Lung (tissue), 12 donors: ENCODE measurements around the gene COL16A1. TPM values are rescaled to one million over a fixed set of nuclear protein-coding genes. Genes with fewer than 3 reads are reported as not detected.

Experiments
- ATAC-seq: fragments of 200-7000 bp; cut with Tn5 transposase; one replicate; pipeline ENCODE4 v1.9.1; 2020; ENCODE audit warnings: moderate number of reproducible peaks; ENCODE audit not compliant: insufficient read depth, low FRiP score
- DNase-seq, 3 donors: peaks; one replicate each; pipeline ENCODE4 v3.0.0-alpha.2; 2013 to 2017
- H3K27ac ChIP-seq, 2 donors: one replicate each; pipeline ENCODE4 v1.5.1; 2013; ENCODE audit warnings: mild to moderate bottlenecking in 2 of 2, moderate library complexity in 2 of 2, control low read depth in 1 of 2, inconsistent platforms in 1 of 2, low read depth in 1 of 2, low read length in 1 of 2
- H3K27me3 ChIP-seq, 3 donors: one replicate each; pipeline ENCODE4 v1.5.1; 2013; ENCODE audit warnings: low read length in 2 of 3; ENCODE audit not compliant: control insufficient read depth in 3 of 3, insufficient read depth in 3 of 3
- H3K36me3 ChIP-seq, 4 donors: one replicate each; pipeline ENCODE4 v1.5.1; 2013; ENCODE audit warnings: low read length in 4 of 4, mild to moderate bottlenecking in 1 of 4, moderate library complexity in 1 of 4; ENCODE audit not compliant: control insufficient read depth in 4 of 4, insufficient read depth in 4 of 4
- H3K4me1 ChIP-seq, 5 donors: one replicate each; pipeline ENCODE4 v1.5.1; 2013; ENCODE audit warnings: low read length in 5 of 5, mild to moderate bottlenecking in 2 of 5, moderate library complexity in 1 of 5; ENCODE audit not compliant: control insufficient read depth in 5 of 5, insufficient read depth in 5 of 5
- H3K4me3 ChIP-seq: one replicate; pipeline ENCODE4 v1.5.1; 2013; ENCODE audit warnings: mild to moderate bottlenecking, control low read depth, moderate library complexity
- H3K9ac ChIP-seq, 2 donors: one replicate each; pipeline ENCODE4 v1.5.1; 2013; ENCODE audit warnings: low read length in 2 of 2, control low read depth in 1 of 2; ENCODE audit not compliant: insufficient read depth in 1 of 2
- H3K9me3 ChIP-seq, 4 donors: one replicate each; pipeline ENCODE4 v1.5.1; 2013; ENCODE audit warnings: low read length in 3 of 4, mild to moderate bottlenecking in 1 of 4, moderate library complexity in 1 of 4; ENCODE audit not compliant: control insufficient read depth in 4 of 4, insufficient read depth in 3 of 4
- CTCF ChIP-seq: IDR thresholded peaks from 2 replicates; pipeline ENCODE4 v1.5.1; 2012; ENCODE audit warnings: mild to moderate bottlenecking; ENCODE audit errors: control extremely low read depth, extremely low read depth
- WGBS, 2 donors: extraction: QIAGEN DNeasy Blood & Tissue Kit; methylation state at CpG; one replicate each; pipeline ENCODE4 v1.1.7; 2013; 5-methylcytosine and 5-hydroxymethylcytosine counted together
- polyA plus RNA-seq, 2 donors: library from polyadenylated mRNA; stranded (reverse); fragments of 200-250 nt; gene quantifications; one replicate each; pipeline ENCODE4 v1.2.1, GENCODE V29; 2013
- total RNA-seq, 2 donors: library from RNA; depleted of rRNA in 1 of 2; stranded (reverse); fragments of >200 nt in 1 of 2; gene quantifications; one replicate each; pipeline ENCODE4 v1.2.1, GENCODE V29; 2014 to 2021
- donor health status: control.
- donor health status: control.
- donor health status: Bipolar disorder and iron deficiency.
- donor health status: healthy.
- donor health status: DM: yes; HTN: yes; CAD: no.

Gene COL16A1
- total and polyA plus RNA-seq, 4 donors = 16.5 to 83.2 (median 43.3) TPM

- no peaks in the 10 kb centered on the region for H3K9me3 ChIP-seq
- H3K27ac ChIP-seq = no peak overlapping the region
- TF ChIP-seq CTCF = no peak
- H3K27me3 ChIP-seq = no peaks in the 10 kb centered on the region
- peaks cover 0 to 22% (median 8%) of the 10 kb centered on the region in 4 donors for H3K36me3 ChIP-seq
- no peak overlapping the region for H3K9ac ChIP-seq
- no peak for DNase-seq
- no peak overlapping the region for H3K4me3 ChIP-seq
- no peak for ATAC-seq
- 58 to 79% methylated on average over 12 of the region's 12 CpGs for WGBS, 2 donors
- no peaks in the 10 kb centered on the region for H3K4me1 ChIP-seq
Measured at GRCh38 chr1:31657972-31658510, 45.8 kb downstream of the COL16A1 start.

- Histone ChIP-seq H3K9me3 (no peaks in the 10 kb centered on the region), H3K27ac (no peak overlapping the region), H3K36me3 (peaks cover 0 to 22% (median 10%) of the 10 kb centered on the region in 4 donors), H3K4me1 (no peaks in the 10 kb centered on the region), H3K4me3 (no peak overlapping the region), H3K9ac (no peak overlapping the region), H3K27me3 (no peaks in the 10 kb centered on the region)
- DNase-seq = no peak
- TF ChIP-seq CTCF = no peak
- ATAC-seq = no peak
- WGBS, 2 donors = 83 to 86% methylated on average over 14 of the region's 14 CpGs
Measured at GRCh38 chr1:31657020-31657804, 46.6 kb downstream of the COL16A1 start.

- Histone ChIP-seq H3K4me3 (no peak overlapping the region), H3K4me1 (peaks cover 0 to 5% (median 0%) of the 10 kb centered on the region in 5 donors), H3K9me3 (no peaks in the 10 kb centered on the region), H3K27ac (no peak overlapping the region), H3K9ac (no peak overlapping the region), H3K27me3 (no peaks in the 10 kb centered on the region), H3K36me3 (peaks cover 0 to 24% (median 10%) of the 10 kb centered on the region in 4 donors)
- DNase-seq (no peak), ATAC-seq (no peak)
- WGBS, 2 donors = 82 to 83% methylated on average over 4 of the region's 4 CpGs
- TF ChIP-seq CTCF = no peak
Measured at GRCh38 chr1:31655756-31656155, 48.1 kb downstream of the COL16A1 start.
